ENCODE measurements around the gene COL23A1. TPM values are rescaled to one million over a fixed set of nuclear protein-coding genes. Genes with fewer than 3 reads are reported as not detected.
A peak's percentile ranks its signal among the peaks of the same experiment; 100 is the strongest.

The COL23A1 gene
- polyA plus RNA-seq, 3 donors = 0.11 to 0.21 TPM; not detected in 1

DNA sequence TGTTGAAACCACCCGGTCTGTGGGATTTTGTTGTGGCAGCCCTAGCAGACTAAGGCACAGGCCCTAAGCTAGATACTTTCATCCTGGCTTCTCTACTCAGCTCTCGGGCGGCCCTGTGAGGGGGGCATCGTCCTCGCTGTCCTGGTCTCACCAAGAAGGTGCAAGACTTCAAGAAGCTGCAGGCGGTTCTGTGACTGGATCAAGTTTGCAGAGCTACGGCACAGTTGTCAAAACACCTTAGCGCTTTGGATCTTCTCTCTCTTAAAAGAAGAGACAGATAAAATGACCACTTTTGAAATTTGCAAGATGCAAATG, 238.2 kb downstream of the COL23A1 start:
- H3K4me1 ChIP-seq (ENCODE audit: control insufficient read depth in 1 of 2, insufficient read depth in 2 of 2, low read length in 2 of 2) = peaks cover 28% of the 10 kb centered on the region in 2 donors
- Mint-ChIP-seq H3K36me3 (no peaks in the 10 kb centered on the region), H3K27ac (no peak overlapping the region), H3K4me3 (no peak overlapping the region), H3K9me3 (peaks cover 0 to 3% (median 0%) of the 10 kb centered on the region in 7 donors), H3K4me1 (peaks cover 25% of the 10 kb centered on the region), H3K27me3 (ENCODE audit: low read depth in 3 of 3) (peaks cover 0 to 2% (median 2%) of the 10 kb centered on the region in 3 donors)
- no peaks in the 10 kb centered on the region for H3K9me3 ChIP-seq (replicated peaks in 1 of 2; ENCODE audit: control insufficient read depth in 1 of 2, insufficient read depth in 1 of 2, low read length in 2 of 2)
- no peak overlapping the region for H3K4me2 ChIP-seq (replicated peaks; ENCODE audit: extremely low read depth, low read length, poor library complexity, severe bottlenecking)
- intact Hi-C loops (cut with micrococcal nuclease) = no loop called here
- no peak overlapping the region for H3K27ac ChIP-seq (ENCODE audit: low read depth in 1 of 2, low read length in 2 of 2)
- H3K36me3 ChIP-seq (replicated peaks in 1 of 2; ENCODE audit: control insufficient read depth in 1 of 2, insufficient read depth in 2 of 2, low read length in 2 of 2) = no peaks in the 10 kb centered on the region
- no peak overlapping the region for H3K9ac ChIP-seq (ENCODE audit: insufficient read depth, low read length, poor library complexity, severe bottlenecking)
- no peak overlapping the region for H2AFZ ChIP-seq (ENCODE audit: insufficient read depth, low read depth, low read length, poor library complexity, severe bottlenecking)
- TF ChIP-seq, protein P1, sequence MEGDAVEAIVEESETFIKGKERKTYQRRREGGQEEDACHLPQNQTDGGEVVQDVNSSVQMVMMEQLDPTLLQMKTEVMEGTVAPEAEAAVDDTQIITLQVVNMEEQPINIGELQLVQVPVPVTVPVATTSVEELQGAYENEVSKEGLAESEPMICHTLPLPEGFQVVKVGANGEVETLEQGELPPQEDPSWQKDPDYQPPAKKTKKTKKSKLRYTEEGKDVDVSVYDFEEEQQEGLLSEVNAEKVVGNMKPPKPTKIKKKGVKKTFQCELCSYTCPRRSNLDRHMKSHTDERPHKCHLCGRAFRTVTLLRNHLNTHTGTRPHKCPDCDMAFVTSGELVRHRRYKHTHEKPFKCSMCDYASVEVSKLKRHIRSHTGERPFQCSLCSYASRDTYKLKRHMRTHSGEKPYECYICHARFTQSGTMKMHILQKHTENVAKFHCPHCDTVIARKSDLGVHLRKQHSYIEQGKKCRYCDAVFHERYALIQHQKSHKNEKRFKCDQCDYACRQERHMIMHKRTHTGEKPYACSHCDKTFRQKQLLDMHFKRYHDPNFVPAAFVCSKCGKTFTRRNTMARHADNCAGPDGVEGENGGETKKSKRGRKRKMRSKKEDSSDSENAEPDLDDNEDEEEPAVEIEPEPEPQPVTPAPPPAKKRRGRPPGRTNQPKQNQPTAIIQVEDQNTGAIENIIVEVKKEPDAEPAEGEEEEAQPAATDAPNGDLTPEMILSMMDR (IDR thresholded peaks at IDR 0.05) = no peak
- no peaks in the 10 kb centered on the region for H4K20me1 ChIP-seq (ENCODE audit: insufficient read depth, low read length)
- 97% methylated on average over 6 of the region's 8 CpGs for WGBS (ENCODE audit: insufficient coverage)
- DNase-seq = no peak
- H3K4me3 ChIP-seq (replicated peaks in 1 of 3; ENCODE audit: low read depth in 2 of 3, low read length in 3 of 3) = no peak overlapping the region
- H3K27me3 ChIP-seq (ENCODE audit: control insufficient read depth in 2 of 2, insufficient read depth in 2 of 2, low read length in 2 of 2) = no peaks in the 10 kb centered on the region
- no peaks in the 10 kb centered on the region for H3K79me2 ChIP-seq (ENCODE audit: insufficient read depth, low read length)

DNA sequence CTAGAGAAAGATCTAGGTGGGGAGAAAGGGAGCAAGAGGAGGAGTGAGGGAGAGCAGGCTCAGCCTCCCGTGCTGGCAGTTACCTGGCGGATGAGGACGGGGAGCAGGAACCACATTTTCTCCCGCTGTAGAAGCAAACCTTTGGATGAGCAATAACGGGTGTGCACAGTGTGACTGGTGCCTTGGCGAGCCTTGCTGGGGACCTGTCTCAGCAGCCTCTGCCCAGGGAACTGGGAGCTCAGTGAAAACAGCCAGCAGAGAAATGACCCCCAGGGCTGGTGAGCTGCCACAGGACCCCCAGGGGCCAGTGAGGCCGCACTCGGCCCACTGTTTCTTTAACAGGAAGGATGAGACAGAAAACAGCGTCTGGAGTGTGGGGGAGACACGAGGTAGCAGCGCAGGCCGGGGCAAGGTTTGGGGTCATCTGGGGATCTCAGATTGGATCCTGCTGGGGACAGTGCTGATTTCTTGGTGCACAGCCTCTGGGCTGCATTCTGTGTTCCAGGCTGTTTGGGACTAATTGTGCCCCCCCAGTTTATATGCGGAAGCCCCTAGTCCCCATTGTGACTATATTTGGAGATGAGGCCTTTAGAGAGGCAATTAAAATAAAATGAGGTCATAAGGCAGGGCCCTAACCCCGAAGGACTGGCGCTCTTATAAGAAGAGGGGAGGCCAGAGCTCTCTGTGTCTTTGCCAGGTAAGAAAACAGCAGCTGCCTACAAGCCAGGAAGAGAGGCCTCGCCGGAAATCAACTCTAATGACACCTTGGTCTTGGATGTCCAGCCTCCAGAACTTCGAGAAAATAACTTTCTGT, 238.8 kb downstream of the COL23A1 start:
- Mint-ChIP-seq H3K27ac (peak overlapping the region in 2 of 7 donors; percentile 66 to 71), H3K4me1 (peaks cover 19% of the 10 kb centered on the region), H3K36me3 (no peaks in the 10 kb centered on the region), H3K9me3 (peaks cover 0 to 3% (median 0%) of the 10 kb centered on the region in 7 donors), H3K4me3 (no peak overlapping the region), H3K27me3 (ENCODE audit: low read depth in 3 of 3) (peaks cover 0 to 2% (median 2%) of the 10 kb centered on the region in 3 donors)
- Histone ChIP-seq H3K79me2 (ENCODE audit: insufficient read depth, low read length) (no peaks in the 10 kb centered on the region), H3K4me1 (ENCODE audit: control insufficient read depth in 1 of 2, insufficient read depth in 2 of 2, low read length in 2 of 2) (peaks cover 22 to 23% of the 10 kb centered on the region in 2 donors), H3K27me3 (ENCODE audit: control insufficient read depth in 2 of 2, insufficient read depth in 2 of 2, low read length in 2 of 2) (no peaks in the 10 kb centered on the region), H3K27ac (ENCODE audit: low read depth in 1 of 2, low read length in 2 of 2) (no peak overlapping the region), H3K9me3 (replicated peaks in 1 of 2; ENCODE audit: control insufficient read depth in 1 of 2, insufficient read depth in 1 of 2, low read length in 2 of 2) (no peaks in the 10 kb centered on the region), H4K20me1 (ENCODE audit: insufficient read depth, low read length) (no peaks in the 10 kb centered on the region), H3K36me3 (replicated peaks in 1 of 2; ENCODE audit: control insufficient read depth in 1 of 2, insufficient read depth in 2 of 2, low read length in 2 of 2) (no peaks in the 10 kb centered on the region), H3K4me3 (replicated peaks in 1 of 3; ENCODE audit: low read depth in 2 of 3, low read length in 3 of 3) (no peak overlapping the region), H3K4me2 (replicated peaks; ENCODE audit: extremely low read depth, low read length, poor library complexity, severe bottlenecking) (no peak overlapping the region), H2AFZ (ENCODE audit: insufficient read depth, low read depth, low read length, poor library complexity, severe bottlenecking) (no peak overlapping the region), H3K9ac (ENCODE audit: insufficient read depth, low read length, poor library complexity, severe bottlenecking) (no peak overlapping the region)
- DNase-seq = no peak
- intact Hi-C loops (cut with micrococcal nuclease) = no loop called here
- 89% methylated on average over 17 of the region's 18 CpGs for WGBS (ENCODE audit: insufficient coverage)
- TF ChIP-seq, protein P1 (IDR thresholded peaks at IDR 0.05) = no peak
